GM21576 (cell line): Measurements from ENCODE around the gene PRPF39.

Source experiments
- ATAC-seq: cut with Tn5 transposase; IDR thresholded peaks from one replicate; pipeline ENCODE4 v1.9.1; 2021; ENCODE audit warnings: mild to moderate bottlenecking, moderate library complexity; ENCODE audit not compliant: unreplicated experiment

Gene PRPF39, protein sequence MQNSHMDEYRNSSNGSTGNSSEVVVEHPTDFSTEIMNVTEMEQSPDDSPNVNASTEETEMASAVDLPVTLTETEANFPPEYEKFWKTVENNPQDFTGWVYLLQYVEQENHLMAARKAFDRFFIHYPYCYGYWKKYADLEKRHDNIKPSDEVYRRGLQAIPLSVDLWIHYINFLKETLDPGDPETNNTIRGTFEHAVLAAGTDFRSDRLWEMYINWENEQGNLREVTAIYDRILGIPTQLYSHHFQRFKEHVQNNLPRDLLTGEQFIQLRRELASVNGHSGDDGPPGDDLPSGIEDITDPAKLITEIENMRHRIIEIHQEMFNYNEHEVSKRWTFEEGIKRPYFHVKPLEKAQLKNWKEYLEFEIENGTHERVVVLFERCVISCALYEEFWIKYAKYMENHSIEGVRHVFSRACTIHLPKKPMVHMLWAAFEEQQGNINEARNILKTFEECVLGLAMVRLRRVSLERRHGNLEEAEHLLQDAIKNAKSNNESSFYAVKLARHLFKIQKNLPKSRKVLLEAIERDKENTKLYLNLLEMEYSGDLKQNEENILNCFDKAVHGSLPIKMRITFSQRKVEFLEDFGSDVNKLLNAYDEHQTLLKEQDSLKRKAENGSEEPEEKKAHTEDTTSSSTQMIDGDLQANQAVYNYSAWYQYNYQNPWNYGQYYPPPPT

DNA sequence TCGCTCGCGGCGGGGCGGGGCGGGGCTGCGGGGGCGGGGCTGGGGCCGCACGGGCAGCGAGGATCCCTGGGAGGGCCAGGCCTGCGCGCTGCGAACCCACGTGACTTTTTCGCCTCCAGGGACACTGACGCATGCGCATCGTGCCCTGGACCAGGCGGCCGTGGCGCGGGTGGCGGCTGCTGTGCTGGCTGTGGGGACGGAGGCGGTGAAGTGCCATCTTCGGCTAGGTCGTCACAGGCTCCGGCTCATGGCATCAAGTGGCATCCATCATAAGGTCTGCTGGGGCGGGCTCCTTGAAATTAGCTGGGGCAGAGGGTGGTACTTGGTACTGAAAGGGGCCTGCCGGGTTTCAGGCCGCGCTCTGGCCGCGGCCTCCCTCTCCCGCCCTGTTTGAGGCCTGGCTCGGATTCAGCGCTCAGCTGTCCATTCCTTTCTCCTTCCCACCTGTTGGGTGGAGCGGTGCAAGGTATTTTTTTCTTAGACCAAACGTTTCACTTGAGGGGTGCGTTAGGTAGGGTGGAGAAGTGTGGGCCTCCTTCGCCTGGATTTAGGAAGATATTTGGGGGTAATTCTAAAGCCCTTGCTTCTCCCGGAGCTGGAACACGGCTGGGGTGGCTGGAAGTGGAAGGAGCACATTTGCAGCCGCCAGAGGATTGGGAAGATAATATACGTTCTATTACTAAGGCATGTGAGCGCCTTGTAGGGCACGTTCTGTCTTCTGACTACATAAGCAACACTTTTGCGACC lies at the start of gene PRPF39:
PRPF39 (plus strand) TSS at position 141 of the 747 bp plus-strand sequence. CDS start 11,124 bp downstream, outside the sequence.
- ATAC-seq = peak; percentile 91

DNA sequence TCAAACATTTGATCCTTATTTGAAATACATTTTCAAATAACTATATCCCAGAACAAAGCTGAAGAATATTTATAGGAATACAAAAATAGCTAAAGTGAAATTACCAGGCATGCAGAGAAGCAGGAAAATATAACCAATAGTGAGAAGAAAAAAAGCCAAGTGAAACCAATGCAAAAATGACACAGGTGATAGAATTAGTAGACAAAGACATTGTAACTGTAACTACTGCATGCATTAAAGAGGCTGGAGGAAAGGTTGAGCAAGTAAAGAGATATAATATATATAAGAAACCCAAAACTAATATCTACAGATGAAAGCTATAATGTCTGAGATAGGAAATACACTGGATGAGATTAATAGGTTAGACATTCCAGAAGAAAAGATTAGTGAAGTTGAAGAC lies 49.2 kb upstream of the PRPF39 start:
- no peak for ATAC-seq

DNA sequence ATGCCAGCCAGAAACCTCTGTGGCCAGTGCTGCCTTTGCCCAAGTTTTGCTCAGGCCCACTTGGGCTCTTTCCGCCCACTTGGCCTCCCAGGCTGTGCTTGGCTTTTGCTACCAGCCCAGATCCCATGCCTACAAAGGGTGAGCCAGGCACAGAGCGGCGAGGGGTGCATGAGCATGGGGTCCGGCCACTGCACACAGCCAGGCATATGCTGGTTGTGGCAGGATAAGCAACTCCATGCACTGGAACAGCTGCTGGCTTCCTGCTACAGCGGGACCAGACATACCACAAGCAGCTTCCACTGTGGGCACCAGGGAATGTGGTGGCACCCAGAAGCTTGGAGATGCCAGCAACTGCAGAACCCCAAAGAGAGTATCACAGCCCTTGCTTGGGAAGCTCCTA lies 45.7 kb upstream of the PRPF39 start:
- no peak for ATAC-seq

DNA sequence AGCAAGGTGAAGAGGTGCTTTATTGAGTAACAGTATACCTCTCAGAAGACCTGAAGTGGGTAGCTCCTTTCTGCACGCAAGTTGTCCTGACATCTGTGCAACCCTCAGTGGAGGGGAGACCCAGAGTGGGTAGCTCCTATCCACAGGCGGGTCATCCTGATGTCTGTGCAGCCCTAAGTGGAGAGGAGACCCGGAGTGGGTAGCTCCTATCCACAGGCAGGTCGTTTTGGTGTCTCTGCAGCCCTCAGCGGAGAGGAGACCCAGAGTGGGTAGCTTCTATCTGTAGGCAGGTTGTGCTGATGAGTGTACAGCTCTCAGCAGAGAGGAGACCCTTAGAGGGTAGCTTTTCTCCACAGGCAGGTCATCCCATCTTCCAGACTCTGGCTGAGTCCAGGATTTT lies 45.1 kb upstream of the PRPF39 start:
- no peak for ATAC-seq

DNA sequence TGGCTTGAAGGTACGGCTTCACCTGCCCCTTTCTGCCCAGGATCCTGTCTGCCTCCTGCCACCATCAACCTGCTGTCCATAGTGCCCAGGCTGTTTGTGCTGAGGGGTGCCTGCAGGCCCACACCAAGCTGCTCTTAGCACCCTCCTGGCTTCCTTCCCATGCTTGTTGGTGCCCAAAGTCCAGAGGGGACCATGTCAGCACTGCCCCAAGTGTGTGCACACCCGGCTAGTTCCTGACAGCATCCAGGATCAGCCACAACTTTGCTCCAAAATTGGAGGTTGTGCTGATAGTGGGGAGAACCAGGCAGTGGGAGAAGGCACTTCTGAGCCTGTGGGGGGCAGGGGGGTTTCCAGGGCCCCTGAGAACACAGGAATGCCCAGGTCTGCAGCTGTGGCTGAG lies 44.5 kb upstream of the PRPF39 start:
- ATAC-seq = no peak

DNA sequence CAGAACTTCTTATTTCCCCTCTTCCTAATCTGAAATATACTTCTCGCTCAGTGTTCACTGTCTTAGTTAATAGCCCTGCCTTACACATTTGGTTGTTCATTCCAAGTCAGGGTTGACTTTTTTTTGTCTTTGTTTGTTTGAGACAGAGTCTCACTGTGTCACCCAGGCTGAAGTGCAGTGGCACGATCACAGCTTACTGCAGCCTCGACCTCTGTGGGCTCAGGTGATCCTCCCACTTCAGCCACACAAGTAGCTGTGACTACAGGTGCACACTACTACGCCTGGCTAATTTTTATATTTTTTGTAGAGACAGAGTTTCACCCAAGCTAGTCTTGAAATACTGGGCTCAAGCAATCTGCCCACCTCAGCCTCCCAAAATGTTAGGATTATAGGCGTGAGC lies 42.3 kb upstream of the PRPF39 start:
- ATAC-seq = no peak

DNA sequence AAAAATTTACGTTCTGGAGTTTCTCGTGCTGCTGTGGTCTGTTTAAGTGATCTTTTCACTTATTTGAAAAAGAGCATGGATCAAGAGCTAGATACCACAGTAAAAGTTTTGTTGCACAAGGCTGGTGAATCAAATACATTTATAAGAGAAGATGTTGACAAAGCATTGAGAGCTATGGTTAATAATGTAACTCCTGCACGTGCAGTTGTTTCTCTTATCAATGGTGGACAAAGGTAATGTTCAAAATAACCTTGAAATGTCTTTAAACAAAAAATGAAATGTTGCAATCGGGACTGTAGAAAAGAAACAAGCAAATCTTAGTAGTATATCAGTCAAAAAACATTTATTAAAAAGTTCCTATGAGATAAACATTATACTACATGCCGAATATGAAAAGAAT lies 39.3 kb upstream of the PRPF39 start:
- no peak for ATAC-seq

DNA sequence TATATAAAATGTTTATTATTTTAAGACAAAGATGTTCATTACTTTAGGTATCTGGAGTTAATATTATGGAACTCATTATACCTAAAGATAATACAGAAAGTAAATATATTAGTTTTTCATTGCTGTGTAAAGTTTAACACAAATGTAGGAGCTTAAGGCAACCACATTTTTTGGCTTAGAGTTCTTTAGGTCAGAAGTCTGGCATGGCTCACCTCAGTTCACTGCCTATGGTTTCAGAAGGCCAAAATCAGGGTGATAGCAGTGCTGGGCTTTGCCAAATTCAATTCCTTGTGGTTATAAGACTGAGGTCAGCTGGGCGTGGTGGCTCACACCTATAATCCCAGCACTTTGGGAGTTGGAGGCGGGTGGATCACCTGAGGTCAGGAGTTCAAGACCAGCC lies 35.5 kb upstream of the PRPF39 start:
- no peak for ATAC-seq

DNA sequence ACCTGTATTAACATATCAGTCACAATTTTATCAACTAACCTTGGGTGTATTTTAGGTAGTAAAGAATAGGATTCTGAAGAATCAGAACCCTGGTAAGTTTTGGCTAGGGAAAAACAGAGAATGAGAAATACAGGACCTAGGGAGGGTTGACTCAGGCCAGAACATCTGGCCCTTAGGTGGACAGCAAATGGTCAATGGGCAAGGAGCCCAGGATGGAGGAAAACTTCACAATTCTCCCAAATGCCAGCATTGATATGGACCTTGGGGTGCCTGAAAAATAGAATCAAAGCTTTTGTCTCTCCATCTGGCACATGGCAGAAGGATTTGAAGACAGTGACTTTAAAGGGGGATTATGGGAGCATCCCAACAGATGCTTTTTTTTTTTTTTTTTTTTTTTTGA lies 32.7 kb upstream of the PRPF39 start:
- no peak for ATAC-seq

DNA sequence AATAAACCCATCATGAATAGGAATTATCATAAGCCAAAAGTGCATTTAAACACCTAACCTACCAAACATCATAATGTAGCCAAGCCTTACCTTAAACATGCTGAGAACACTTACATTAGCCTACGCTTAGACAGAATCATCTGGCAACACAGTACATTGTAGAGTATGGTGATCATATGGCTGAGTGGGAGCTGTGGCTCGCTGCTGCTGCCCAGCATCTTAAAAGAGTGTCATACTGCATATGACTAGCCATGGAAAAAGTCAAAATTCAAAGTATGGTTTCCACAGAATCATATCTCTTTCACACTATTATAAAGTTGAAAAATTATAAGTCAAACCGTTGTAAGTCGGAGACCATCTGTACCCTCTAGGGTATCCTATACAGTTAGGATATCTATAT lies 32.0 kb upstream of the PRPF39 start:
- ATAC-seq = no peak

DNA sequence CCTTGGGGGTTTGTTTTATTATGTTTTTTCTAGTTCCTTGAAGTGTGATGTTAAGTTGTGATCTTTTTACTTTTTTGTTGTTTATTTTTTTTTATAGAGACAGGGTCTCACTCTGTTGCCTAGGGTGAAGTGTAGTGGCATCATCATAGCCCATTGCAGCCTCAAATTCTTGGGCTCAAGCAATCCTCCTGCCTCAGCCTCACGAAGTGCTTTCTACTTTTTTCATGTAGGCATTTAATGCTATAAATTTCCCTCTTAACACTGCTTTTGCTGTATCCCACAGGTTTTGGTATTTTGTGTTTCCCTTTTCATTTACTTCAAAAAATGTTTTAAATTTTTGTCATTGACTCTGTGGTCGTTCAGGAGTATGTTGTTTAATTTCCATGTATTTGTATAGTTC lies 26.6 kb upstream of the PRPF39 start:
- ATAC-seq = no peak

DNA sequence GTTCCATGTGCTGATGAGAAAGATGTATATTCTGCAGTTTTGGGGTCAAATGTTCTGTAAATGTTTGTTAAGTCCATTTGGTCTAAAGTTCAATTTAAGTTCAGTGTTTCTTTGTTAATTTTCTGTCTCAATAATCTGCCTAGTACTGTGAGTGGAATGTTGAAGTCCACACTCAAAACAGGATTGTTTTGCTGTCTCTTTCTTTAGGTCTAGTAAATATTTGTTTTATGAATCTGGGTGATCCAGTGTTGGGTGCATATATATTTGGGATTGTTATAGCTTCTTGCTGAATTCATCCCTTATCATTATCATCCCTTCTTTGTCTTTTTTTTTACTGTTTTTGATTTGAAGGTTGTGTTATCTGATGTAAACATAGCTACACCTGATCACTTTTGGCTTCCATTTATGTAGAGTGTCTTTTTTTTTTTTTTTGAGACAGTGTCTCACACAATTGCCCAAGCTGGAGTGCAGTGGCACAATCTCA lies 26.0 kb upstream of the PRPF39 start:
- no peak for ATAC-seq

DNA sequence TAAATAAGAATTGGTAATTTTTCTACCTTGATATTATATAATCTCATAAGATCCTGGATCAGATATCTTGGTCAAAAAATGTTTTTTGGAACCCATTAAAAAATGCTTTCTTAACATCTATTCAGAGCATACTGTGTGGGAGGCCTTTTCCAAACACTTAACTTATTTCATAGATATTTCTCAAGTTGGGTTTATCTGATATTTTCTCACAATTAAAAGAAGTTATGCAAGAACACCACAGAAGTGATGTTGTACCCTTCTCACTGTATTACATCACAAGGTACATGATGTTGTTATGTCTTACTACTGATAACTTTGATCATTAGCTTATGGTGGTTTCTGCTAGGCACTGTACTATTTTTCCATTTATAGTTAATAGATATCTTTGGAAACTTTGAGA lies 23.4 kb upstream of the PRPF39 start:
- no peak for ATAC-seq

DNA sequence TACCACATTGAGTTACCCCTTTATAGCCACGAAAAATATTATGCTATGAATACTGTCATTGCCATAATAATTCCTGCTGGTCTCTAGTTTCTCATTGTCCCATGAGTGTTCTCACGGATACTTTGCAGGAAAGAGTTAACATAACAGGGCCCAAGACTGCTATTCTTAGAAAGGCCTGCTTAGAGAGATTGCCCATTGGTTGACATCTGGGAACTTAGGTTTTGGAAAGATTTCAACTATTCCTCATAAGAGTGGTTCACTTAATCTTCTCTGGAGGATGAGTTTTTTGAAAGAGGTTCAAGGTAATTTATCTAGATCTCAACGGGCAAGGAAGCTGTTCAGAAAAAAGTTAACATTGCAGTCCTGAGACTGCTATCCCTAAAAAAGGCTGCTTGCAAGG lies 18.4 kb upstream of the PRPF39 start:
- ATAC-seq = no peak

DNA sequence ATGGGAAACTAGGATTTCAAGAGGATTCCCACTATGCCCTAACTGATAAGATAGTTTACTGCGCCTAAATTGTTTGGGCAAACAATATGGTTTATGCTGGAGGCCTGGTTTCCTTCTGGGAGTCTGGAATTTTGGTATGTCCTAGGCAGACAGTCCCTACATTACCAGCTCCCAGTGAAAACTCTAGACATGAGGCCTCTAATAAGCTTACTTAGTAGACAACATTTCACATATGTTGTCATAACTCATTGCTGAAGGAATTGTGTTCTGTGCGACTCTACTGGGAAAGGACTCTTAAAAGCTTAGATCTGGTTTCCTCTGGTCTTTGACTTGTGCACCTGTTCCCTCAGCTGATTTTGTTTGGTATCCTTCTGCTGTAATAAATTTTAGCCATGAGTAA lies 18.0 kb upstream of the PRPF39 start:
- ATAC-seq = no peak

DNA sequence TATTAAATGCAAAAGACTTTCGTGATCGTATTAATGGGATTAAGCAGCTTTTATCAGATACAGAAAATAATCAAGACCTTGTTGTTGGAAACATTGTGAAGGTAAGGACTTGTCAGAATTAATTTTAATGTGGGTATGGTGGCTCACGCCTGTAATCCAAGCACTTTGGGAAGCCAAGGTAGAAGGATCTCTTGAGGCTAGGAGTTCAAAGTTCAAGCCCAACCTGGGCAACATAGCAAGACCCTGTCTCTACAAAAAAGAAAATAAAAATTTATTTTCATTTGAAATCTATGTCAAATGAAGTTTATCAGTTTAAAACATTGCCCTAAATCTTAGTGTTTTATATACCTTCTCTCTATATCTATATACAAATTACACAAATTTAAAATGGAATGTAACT lies 17.2 kb upstream of the PRPF39 start:
- ATAC-seq = no peak

DNA sequence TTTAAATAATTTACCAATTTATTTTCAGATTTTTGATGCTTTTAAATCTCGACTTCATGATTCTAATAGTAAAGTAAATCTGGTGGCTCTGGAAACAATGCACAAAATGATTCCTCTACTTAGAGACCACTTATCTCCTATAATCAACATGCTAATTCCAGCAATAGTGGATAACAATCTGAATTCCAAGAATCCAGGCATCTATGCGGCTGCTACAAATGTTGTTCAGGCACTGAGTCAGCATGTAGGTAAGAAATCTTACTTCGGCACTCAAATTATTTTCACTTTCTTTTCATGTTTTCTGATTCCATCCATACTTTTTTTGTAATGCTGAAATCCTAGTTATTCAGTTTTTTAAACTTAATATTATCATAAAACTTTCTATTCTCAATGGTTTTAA lies 15.5 kb upstream of the PRPF39 start:
- no peak for ATAC-seq

DNA sequence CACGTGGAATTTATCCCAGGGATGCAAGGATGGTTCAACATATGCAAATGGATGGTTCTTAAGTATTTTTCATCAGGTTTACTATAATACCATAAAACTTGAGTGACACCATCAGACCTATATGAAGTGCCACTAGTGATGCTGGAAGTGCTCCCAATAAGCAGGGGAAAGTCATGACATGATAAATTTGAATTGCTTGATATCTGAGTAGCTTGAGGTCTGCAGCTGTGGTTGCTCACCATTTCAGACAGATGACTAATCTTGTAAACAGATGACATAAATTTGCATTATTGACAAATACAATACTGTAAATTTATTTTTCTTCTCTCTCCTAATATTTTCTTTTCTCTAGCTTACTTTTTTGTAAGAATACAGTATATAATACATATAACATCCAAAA lies 13.7 kb upstream of the PRPF39 start:
- ATAC-seq = no peak

DNA sequence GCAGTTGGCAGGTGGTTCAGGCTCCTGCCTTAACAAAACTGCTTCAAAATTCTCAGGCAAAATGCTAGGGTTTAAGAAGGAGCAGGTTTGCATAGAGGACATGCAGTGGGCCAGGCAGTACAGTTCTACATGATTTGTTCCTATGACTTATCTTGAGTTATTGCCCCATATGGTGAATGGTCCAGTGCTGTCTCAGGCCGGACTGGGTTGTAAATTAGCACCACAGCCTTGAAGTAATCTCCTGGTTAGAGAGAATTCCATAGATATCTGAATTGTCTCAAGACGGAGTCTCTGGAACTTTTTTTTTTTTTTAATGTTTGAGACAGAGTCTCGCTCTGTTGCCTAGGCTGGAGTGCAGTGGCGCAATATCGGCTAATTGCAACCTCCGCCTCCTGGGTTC lies 11.8 kb upstream of the PRPF39 start:
- ATAC-seq = no peak

DNA sequence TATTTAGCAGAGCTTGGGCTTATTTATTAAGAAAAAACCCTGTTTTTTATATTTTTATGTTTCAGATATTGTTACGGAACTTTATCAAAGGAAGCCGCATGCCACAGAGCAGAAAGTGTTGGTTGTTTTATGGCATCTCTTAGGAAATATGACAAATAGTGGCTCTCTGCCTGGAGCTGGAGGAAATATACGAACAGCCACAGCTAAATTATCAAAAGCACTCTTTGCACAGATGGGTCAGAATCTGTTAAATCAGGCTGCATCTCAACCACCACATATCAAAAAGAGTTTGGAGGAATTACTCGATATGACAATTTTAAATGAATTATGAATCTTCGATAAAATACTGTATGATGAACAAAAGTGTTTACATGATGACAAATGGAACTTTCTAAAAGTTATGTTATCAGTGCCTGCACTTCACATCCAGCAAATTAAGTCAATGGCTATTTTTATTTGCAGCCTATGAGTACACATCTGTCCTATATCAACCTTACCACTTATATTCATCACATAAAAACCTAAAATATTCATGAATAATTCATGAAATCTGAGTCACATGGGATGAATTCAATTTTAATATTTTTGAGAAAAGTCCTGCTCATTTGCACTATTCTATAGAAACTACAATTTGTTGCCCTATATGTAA lies 10.6 kb upstream of the PRPF39 start:
- no peak for ATAC-seq

DNA sequence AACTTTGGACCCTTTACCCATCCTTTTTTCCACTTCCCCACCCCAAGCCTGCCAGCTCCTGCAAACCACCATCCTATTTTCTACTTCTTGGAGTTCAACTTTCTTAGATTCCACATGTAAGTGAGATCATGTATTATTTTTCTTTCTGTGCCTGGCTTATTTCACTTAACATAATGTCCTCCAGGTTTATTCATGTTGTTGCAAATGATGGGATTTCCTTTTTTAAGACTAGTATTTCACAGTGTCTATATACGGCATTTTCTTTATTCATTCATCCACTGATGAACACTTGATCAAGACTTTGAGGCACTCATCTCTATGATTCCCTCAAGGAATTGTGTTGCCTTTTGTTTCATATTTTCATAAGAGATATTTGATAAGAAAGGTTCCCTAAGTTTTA lies 5.6 kb upstream of the PRPF39 start:
- no peak for ATAC-seq
